Panc1 (cell line): Measurements from ENCODE around the gene OGG1. TPM values are rescaled to one million over a fixed set of nuclear protein-coding genes. Genes with fewer than 3 reads are reported as not detected.

ENCODE experiments used
- ATAC-seq: fragments of 200-7000 bp; cut with Tn5 transposase; 2 replicates; pipeline ENCODE4 v1.9.1; 2020; ENCODE audit warnings: mild to moderate bottlenecking, moderate library complexity
- BruUV-seq: library from RNA; stranded (reverse); fragments of 400-500 nt; replicated peaks from 2 replicates; lab custom pipeline; 2021; lab: Mats Ljungman, UMichigan
- CTCF ChIA-PET: fragments of 300-600 bp; sonication (Branson Sonifier 250); formaldehyde crosslinking; loops from one replicate; lab custom pipeline; 2022; ENCODE audit warnings: antibody characterized with exemption; lab: Charles Lee
- POLR2A ChIA-PET: fragments of 300-600 bp; sonication (Branson Sonifier 250); formaldehyde crosslinking; loops from one replicate; lab custom pipeline; 2022; ENCODE audit warnings: antibody characterized with exemption; lab: Charles Lee
- DNase-seq: peaks from one replicate; pipeline ENCODE4 v3.0.0-alpha.2; 2010; ENCODE audit warnings: low read depth, low spot score
- H3K27ac ChIP-seq: 2 replicates; pipeline ENCODE4 v1.5.1; 2011; ENCODE audit warnings: mild to moderate bottlenecking, low read length, inconsistent platforms
- H3K27me3 ChIP-seq: fragments of 200-500 bp; sonication (Bioruptor generic); 2 replicates; pipeline ENCODE4 v1.6.0; 2014; ENCODE audit warnings: low read length, inconsistent platforms; ENCODE audit not compliant: control insufficient read depth, insufficient read depth
- H3K36me3 ChIP-seq: fragments of 200-500 bp; sonication (Bioruptor generic); 2 replicates; pipeline ENCODE4 v1.5.1; 2014; ENCODE audit warnings: inconsistent platforms, mild to moderate bottlenecking, low read length, moderate library complexity; ENCODE audit not compliant: control insufficient read depth, insufficient read depth
- H3K4me1 ChIP-seq: 2 replicates; pipeline ENCODE4 v1.5.1; 2011; ENCODE audit warnings: inconsistent platforms, mild to moderate bottlenecking, low read length, moderate library complexity; ENCODE audit not compliant: control insufficient read depth, insufficient read depth
- H3K4me3 ChIP-seq, 2 experiments: 2 replicates each; pipeline ENCODE4 v1.5.1; 2011 to 2012; ENCODE audit warnings: low read depth in 2 of 2, low read length in 2 of 2, mild to moderate bottlenecking in 2 of 2, inconsistent platforms in 1 of 2, moderate library complexity in 1 of 2
- H3K9me3 ChIP-seq: fragments of 200-500 bp; sonication (Bioruptor generic); 2 replicates; pipeline ENCODE4 v1.5.1; 2014; ENCODE audit warnings: low read depth, mild to moderate bottlenecking, inconsistent platforms, low read length, moderate library complexity; ENCODE audit not compliant: control insufficient read depth, insufficient read depth
- CTCF ChIP-seq: fragments of 450-650 bp; IDR thresholded peaks from 2 replicates; pipeline ENCODE4 v1.5.1; 2017; ENCODE audit warnings: mild to moderate bottlenecking
- POLR2AphosphoS5 ChIP-seq: IDR thresholded peaks from 2 replicates; pipeline ENCODE4 v1.6.1; 2012; ENCODE audit warnings: mild to moderate bottlenecking, low read depth, low read length, moderate library complexity
- REST ChIP-seq, 2 experiments: IDR thresholded peaks; 2 replicates each; pipeline ENCODE4 v1.6.1; 2011 to 2012; ENCODE audit warnings: low read depth in 2 of 2, control low read depth in 1 of 2, low read length in 1 of 2, mild to moderate bottlenecking in 1 of 2, moderate library complexity in 1 of 2; ENCODE audit not compliant: insufficient read depth in 1 of 2
- SIN3A ChIP-seq: IDR thresholded peaks from 2 replicates; pipeline ENCODE4 v1.6.1; 2012; ENCODE audit warnings: low read depth, mild to moderate bottlenecking, low read length, moderate library complexity, borderline replicate concordance; ENCODE audit not compliant: insufficient read depth
- TCF7L2 ChIP-seq: IDR thresholded peaks from 2 replicates; pipeline ENCODE4 v1.6.1; 2011; ENCODE audit warnings: mild to moderate bottlenecking, low read depth, low read length, inconsistent platforms
- in situ Hi-C: cut with HindIII; loops from 2 replicates; pipeline ENCODE4 v1.10.0; 2016; ENCODE audit warnings: low sequenced_read_pairs, low pct_unique_long_range_greater_than_20kb
- intact Hi-C: fragments of 100-400 bp; cut with micrococcal nuclease; formaldehyde crosslinking; loops from one replicate; pipeline ENCODE4 v1.10.0; 2022; ENCODE audit not compliant: unreplicated experiment
- total RNA-seq: library from RNA; stranded (reverse); gene quantifications from one replicate; pipeline ENCODE4 v1.2.1, GENCODE V29; 2021; ENCODE audit not compliant: unreplicated experiment

OGG1 gene
- total RNA-seq, 1 experiment from 2014 or later, result 32.5 TPM

- peak within 1 kb of the TSS; percentile 98 for H3K27ac ChIP-seq
- peaks cover 7% of the 10 kb centered on the region for H3K4me1 ChIP-seq
- in situ Hi-C loops, result no loop called here
- intact Hi-C loops, result no loop called here
- peaks cover 4% of the 10 kb centered on the region for H3K36me3 ChIP-seq
- CTCF ChIA-PET, result no interaction called here
- H3K27me3 ChIP-seq, result no peaks in the 10 kb centered on the region
- ATAC-seq, result peak; percentile 93
- TF ChIP-seq POLR2AphosphoS5 (peak; percentile 91), TCF7L2 (peak; percentile 43; the same call in 1 of the 2 replicates), REST (IDR thresholded peaks at IDR 0.05; ENCODE audit: insufficient read depth in 1 of 2, low read depth in 2 of 2, low read length in 1 of 2) (no peak), SIN3A (peak; percentile 67; the same call in 1 of the 2 replicates), CTCF (no peak)
- H3K9me3 ChIP-seq, result no peaks in the 10 kb centered on the region
- peak within 1 kb of the TSS; percentile 86 to 87 for H3K4me3 ChIP-seq
- BruUV-seq, result no TSS peak
- POLR2A ChIA-PET, result interaction anchor here (0.6 to 1.0 kb wide), 6 partner anchors 12 to 287 kb away, joined by 3 to 5 read pairs (median 3); no protein-coding TSS in a partner anchor
- peak; percentile 88 for DNase-seq
Measured at GRCh38 chr3:9792405-9793160, 42.8 kb downstream of the OGG1 start, which contains the start of the genes ARPC4 and TADA3. Gene ARPC4 (plus strand): TSS chr3:9793082. CDS start chr3:9793122, 40 bp downstream. Gene TADA3 (minus strand): TSS chr3:9792473. CDS start chr3:9791466, 1,007 bp downstream.

- TSS peak; percentile 81 for BruUV-seq
- intact Hi-C loops (no loop called here), in situ Hi-C loops (no loop called here)
- peaks cover 9% of the 10 kb centered on the region for H3K36me3 ChIP-seq
- ChIA-PET POLR2A (interaction anchor here (0.6 to 1.0 kb wide), 5 partner anchors 13 to 204 kb away, joined by 3 to 5 read pairs (median 3); no protein-coding TSS in a partner anchor), CTCF (no interaction called here)
- peaks cover 7% of the 10 kb centered on the region for H3K4me1 ChIP-seq
- peak overlapping the region; percentile 86 to 87 for H3K4me3 ChIP-seq
- no peaks in the 10 kb centered on the region for H3K9me3 ChIP-seq
- no peak for TF ChIP-seq SIN3A
- TF ChIP-seq REST (IDR thresholded peaks at IDR 0.05; ENCODE audit: insufficient read depth in 1 of 2, low read depth in 2 of 2, low read length in 1 of 2), result no peak
- TF ChIP-seq CTCF, result no peak
- TF ChIP-seq TCF7L2, result no peak
- no peak for TF ChIP-seq POLR2AphosphoS5
- peak; percentile 33 for ATAC-seq
- no peak for DNase-seq
- H3K27ac ChIP-seq, result peak overlapping the region; percentile 98
- H3K27me3 ChIP-seq, result no peaks in the 10 kb centered on the region
Measured at GRCh38 chr3:9793161-9793781, 43.5 kb downstream of the OGG1 start.
